Measurements from ENCODE around the gene HMCN1. TPM values are rescaled to one million over a fixed set of nuclear protein-coding genes. Genes with fewer than 3 reads are reported as not detected.

HMCN1 gene
- total RNA-seq, 2 experiments from 2014 or later = 0.14 TPM; not detected in 1

- no peak overlapping the region for H3K4me3 Mint-ChIP-seq
- DNase-seq (no peak), ATAC-seq (no peak)
- intact Hi-C loops (cut with DNase I, micrococcal nuclease) = loop anchor here in 1 of 2 experiments (5.0 kb wide), 1 partner anchor 492 kb away; no protein-coding TSS in a partner anchor
- ChIA-PET POLR2A (no interaction called here), CTCF (interaction anchor here (0.6 to 1.3 kb wide), 3 partner anchors 8 to 969 kb away, joined by 3 read pairs; no protein-coding TSS in a partner anchor)
- no peak overlapping the region for H3K27ac Mint-ChIP-seq
- peaks cover 20% of the 10 kb centered on the region for H3K27me3 Mint-ChIP-seq
- H3K4me1 Mint-ChIP-seq = no peaks in the 10 kb centered on the region
- no peaks in the 10 kb centered on the region for H3K9me3 Mint-ChIP-seq (ENCODE audit: low read depth)
- H3K36me3 Mint-ChIP-seq (ENCODE audit: low read depth) = no peaks in the 10 kb centered on the region
Measured at GRCh38 chr1:186214791-186215190, 480.6 kb downstream of the HMCN1 start.

GRCh38 chr1:186215636-186216035 is 481.4 kb downstream of the HMCN1 start:
- H3K27me3 Mint-ChIP-seq = peaks cover 14% of the 10 kb centered on the region
- intact Hi-C loops (cut with DNase I, micrococcal nuclease) = no loop called here
- no peak overlapping the region for H3K4me3 Mint-ChIP-seq

GRCh38 chr1:186218654-186219352 is 484.6 kb downstream of the HMCN1 start:
- Mint-ChIP-seq H3K27me3 (peaks cover 11% of the 10 kb centered on the region), H3K36me3 (ENCODE audit: low read depth) (no peaks in the 10 kb centered on the region), H3K27ac (no peak overlapping the region), H3K4me1 (no peaks in the 10 kb centered on the region), H3K9me3 (ENCODE audit: low read depth) (no peaks in the 10 kb centered on the region), H3K4me3 (no peak overlapping the region)
- DNase-seq (no peak), ATAC-seq (no peak)
- intact Hi-C loops (cut with DNase I, micrococcal nuclease) = no loop called here
- ChIA-PET POLR2A (no interaction called here), CTCF (interaction anchor here (0.8 to 0.9 kb wide), 2 partner anchors 107 to 1247 kb away, joined by 3 to 4 read pairs; no protein-coding TSS in a partner anchor)

More at GRCh38 chr1:186215636-186216035, 481.4 kb downstream of the HMCN1 start:
- no peaks in the 10 kb centered on the region for H3K9me3 Mint-ChIP-seq (ENCODE audit: low read depth)
- H3K4me1 Mint-ChIP-seq = no peaks in the 10 kb centered on the region
- H3K36me3 Mint-ChIP-seq (ENCODE audit: low read depth) = no peaks in the 10 kb centered on the region
- DNase-seq (no peak), ATAC-seq (no peak)
- CTCF ChIA-PET = interaction anchor here (1.3 kb wide), 1 partner anchor 9 kb away, joined by 3 read pairs; no protein-coding TSS in a partner anchor
- POLR2A ChIA-PET = no interaction called here
- H3K27ac Mint-ChIP-seq = no peak overlapping the region

- H3K4me1 Mint-ChIP-seq = no peaks in the 10 kb centered on the region
- no peak overlapping the region for H3K27ac Mint-ChIP-seq
- no peak overlapping the region for H3K4me3 Mint-ChIP-seq
- no peaks in the 10 kb centered on the region for H3K9me3 Mint-ChIP-seq (ENCODE audit: low read depth)
- intact Hi-C loops (cut with DNase I, micrococcal nuclease) = no loop called here
- H3K27me3 Mint-ChIP-seq = peaks cover 8% of the 10 kb centered on the region
- ATAC-seq = no peak
- no peaks in the 10 kb centered on the region for H3K36me3 Mint-ChIP-seq (ENCODE audit: low read depth)
- CTCF ChIA-PET = interaction anchor here (0.8 kb wide), 1 partner anchor 1245 kb away, joined by 3 read pairs; no protein-coding TSS in a partner anchor
- no peak for DNase-seq
- POLR2A ChIA-PET = no interaction called here
Measured at GRCh38 chr1:186220067-186220466, 485.9 kb downstream of the HMCN1 start.

GRCh38 chr1:186220911-186221310 is 486.7 kb downstream of the HMCN1 start:
- CTCF ChIA-PET = no interaction called here
- Mint-ChIP-seq H3K9me3 (ENCODE audit: low read depth) (no peaks in the 10 kb centered on the region), H3K27ac (no peak overlapping the region), H3K27me3 (peaks cover 8% of the 10 kb centered on the region), H3K4me3 (no peak overlapping the region), H3K4me1 (no peaks in the 10 kb centered on the region), H3K36me3 (ENCODE audit: low read depth) (no peaks in the 10 kb centered on the region)
- intact Hi-C loops (cut with DNase I, micrococcal nuclease) = no loop called here
- ATAC-seq (no peak), DNase-seq (no peak)
- POLR2A ChIA-PET = no interaction called here

GRCh38 chr1:186225096-186225495 is 490.9 kb downstream of the HMCN1 start:
- DNase-seq = no peak
- intact Hi-C loops (cut with DNase I, micrococcal nuclease) = no loop called here
- ChIA-PET CTCF (interaction anchor here (0.6 kb wide), 1 partner anchor 1022 kb away, joined by 3 read pairs; no protein-coding TSS in a partner anchor), POLR2A (no interaction called here)
- H3K27me3 Mint-ChIP-seq = peaks cover 9% of the 10 kb centered on the region
- H3K9me3 Mint-ChIP-seq (ENCODE audit: low read depth) = no peaks in the 10 kb centered on the region
- no peak overlapping the region for H3K27ac Mint-ChIP-seq
- H3K4me1 Mint-ChIP-seq = no peaks in the 10 kb centered on the region
- no peak overlapping the region for H3K4me3 Mint-ChIP-seq
- no peak for ATAC-seq
- H3K36me3 Mint-ChIP-seq (ENCODE audit: low read depth) = no peaks in the 10 kb centered on the region

- no peaks in the 10 kb centered on the region for H3K9me3 Mint-ChIP-seq (ENCODE audit: low read depth)
- intact Hi-C loops (cut with DNase I, micrococcal nuclease) = no loop called here
- CTCF ChIA-PET = no interaction called here
- H3K27ac Mint-ChIP-seq = no peak overlapping the region
- no peak overlapping the region for H3K4me3 Mint-ChIP-seq
- POLR2A ChIA-PET = no interaction called here
- H3K27me3 Mint-ChIP-seq = peaks cover 7% of the 10 kb centered on the region
- no peaks in the 10 kb centered on the region for H3K36me3 Mint-ChIP-seq (ENCODE audit: low read depth)
- ATAC-seq (no peak), DNase-seq (no peak)
- no peaks in the 10 kb centered on the region for H3K4me1 Mint-ChIP-seq
Measured at GRCh38 chr1:186228749-186229148, 494.6 kb downstream of the HMCN1 start.

GRCh38 chr1:186231861-186232436 is 497.8 kb downstream of the HMCN1 start:
- no peaks in the 10 kb centered on the region for H3K4me1 Mint-ChIP-seq
- intact Hi-C loops (cut with DNase I, micrococcal nuclease) = no loop called here
- H3K36me3 Mint-ChIP-seq (ENCODE audit: low read depth) = no peaks in the 10 kb centered on the region
- no peak overlapping the region for H3K27ac Mint-ChIP-seq
- ATAC-seq = no peak
- POLR2A ChIA-PET = interaction anchor here (0.5 kb wide), 1 partner anchor 38 kb away, joined by 3 read pairs; no protein-coding TSS in a partner anchor
- no peak overlapping the region for H3K4me3 Mint-ChIP-seq
- CTCF ChIA-PET = interaction anchor here (0.7 kb wide), 1 partner anchor 34 kb away, joined by 3 read pairs; no protein-coding TSS in a partner anchor
- H3K27me3 Mint-ChIP-seq = peaks cover 9% of the 10 kb centered on the region
- no peak for DNase-seq
- no peaks in the 10 kb centered on the region for H3K9me3 Mint-ChIP-seq (ENCODE audit: low read depth)

- POLR2A ChIA-PET = no interaction called here
- no peak overlapping the region for H3K27ac Mint-ChIP-seq
- DNase-seq (no peak), ATAC-seq (no peak)
- H3K27me3 Mint-ChIP-seq = peaks cover 9% of the 10 kb centered on the region
- H3K4me3 Mint-ChIP-seq = no peak overlapping the region
- intact Hi-C loops (cut with DNase I, micrococcal nuclease) = no loop called here
- H3K4me1 Mint-ChIP-seq = no peaks in the 10 kb centered on the region
- no peaks in the 10 kb centered on the region for H3K9me3 Mint-ChIP-seq (ENCODE audit: low read depth)
- H3K36me3 Mint-ChIP-seq (ENCODE audit: low read depth) = no peaks in the 10 kb centered on the region
- CTCF ChIA-PET = interaction anchor here (0.7 to 0.8 kb wide), 2 partner anchors 337 to 636 kb away, joined by 3 read pairs; no protein-coding TSS in a partner anchor
Measured at GRCh38 chr1:186234976-186235686, 500.9 kb downstream of the HMCN1 start.

- ATAC-seq (no peak), DNase-seq (no peak)
- Mint-ChIP-seq H3K27me3 (peaks cover 7% of the 10 kb centered on the region), H3K9me3 (ENCODE audit: low read depth) (no peaks in the 10 kb centered on the region), H3K4me3 (no peak overlapping the region), H3K4me1 (no peaks in the 10 kb centered on the region), H3K36me3 (ENCODE audit: low read depth) (no peaks in the 10 kb centered on the region), H3K27ac (no peak overlapping the region)
- POLR2A ChIA-PET = no interaction called here
- intact Hi-C loops (cut with DNase I, micrococcal nuclease) = no loop called here
- CTCF ChIA-PET = interaction anchor here (0.8 kb wide), 1 partner anchor 337 kb away, joined by 3 read pairs; no protein-coding TSS in a partner anchor
Measured at GRCh38 chr1:186235696-186236095, 501.5 kb downstream of the HMCN1 start.

- no peak for ATAC-seq
- no peak overlapping the region for H3K27ac Mint-ChIP-seq
- H3K27me3 Mint-ChIP-seq = peaks cover 7% of the 10 kb centered on the region
- H3K36me3 Mint-ChIP-seq (ENCODE audit: low read depth) = no peaks in the 10 kb centered on the region
- DNase-seq = no peak
- H3K9me3 Mint-ChIP-seq (ENCODE audit: low read depth) = no peaks in the 10 kb centered on the region
- H3K4me3 Mint-ChIP-seq = no peak overlapping the region
- CTCF ChIA-PET = interaction anchor here (0.6 to 0.7 kb wide), 2 partner anchors 9 to 159 kb away, joined by 3 to 5 read pairs; no protein-coding TSS in a partner anchor
- H3K4me1 Mint-ChIP-seq = no peaks in the 10 kb centered on the region
- intact Hi-C loops (cut with DNase I, micrococcal nuclease) = no loop called here
- POLR2A ChIA-PET = no interaction called here
Measured at GRCh38 chr1:186236921-186237320, 502.7 kb downstream of the HMCN1 start.

All from activated CD4-positive, alpha-beta T cell treated with anti-CD3 and anti-CD28 coated beads for 36 hours (primary cell).